ENCODE measurements around the gene NOSIP. TPM values are rescaled to one million over a fixed set of nuclear protein-coding genes. Genes with fewer than 3 reads are reported as not detected.

The NOSIP gene
- total RNA-seq, 1 experiment from 2014 or later, result 140 TPM

DNA sequence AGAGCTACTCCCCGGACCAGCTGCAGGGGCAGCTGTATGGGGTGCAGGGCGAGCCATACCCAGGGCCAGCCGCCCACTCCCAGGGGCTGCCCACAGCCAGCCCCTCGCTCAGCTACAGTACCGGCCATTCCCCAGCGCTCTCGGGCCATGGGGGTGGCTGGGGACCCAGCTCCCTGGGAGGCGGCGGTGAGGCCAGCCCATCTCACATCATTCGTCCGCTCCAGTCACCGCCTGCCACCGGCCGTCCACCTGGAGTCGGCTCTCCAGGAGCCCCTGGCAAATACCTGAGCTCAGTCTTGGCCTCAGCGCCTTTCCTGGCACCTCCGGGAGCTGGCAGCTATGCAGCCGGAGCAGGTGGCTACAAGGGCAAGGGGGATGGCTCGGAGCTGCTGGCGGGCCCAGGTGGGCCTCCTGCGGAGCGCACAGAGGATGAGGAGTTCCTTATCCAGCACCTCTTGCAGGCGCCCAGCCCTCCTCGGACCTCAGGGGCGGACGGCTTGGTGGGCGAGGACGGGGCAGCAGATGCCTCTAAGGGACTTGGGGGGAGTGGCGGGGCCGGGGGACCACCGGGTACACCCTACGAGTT, 15.6 kb upstream of the NOSIP start:
- DNase-seq (ENCODE audit: low read depth), result no peak

DNA sequence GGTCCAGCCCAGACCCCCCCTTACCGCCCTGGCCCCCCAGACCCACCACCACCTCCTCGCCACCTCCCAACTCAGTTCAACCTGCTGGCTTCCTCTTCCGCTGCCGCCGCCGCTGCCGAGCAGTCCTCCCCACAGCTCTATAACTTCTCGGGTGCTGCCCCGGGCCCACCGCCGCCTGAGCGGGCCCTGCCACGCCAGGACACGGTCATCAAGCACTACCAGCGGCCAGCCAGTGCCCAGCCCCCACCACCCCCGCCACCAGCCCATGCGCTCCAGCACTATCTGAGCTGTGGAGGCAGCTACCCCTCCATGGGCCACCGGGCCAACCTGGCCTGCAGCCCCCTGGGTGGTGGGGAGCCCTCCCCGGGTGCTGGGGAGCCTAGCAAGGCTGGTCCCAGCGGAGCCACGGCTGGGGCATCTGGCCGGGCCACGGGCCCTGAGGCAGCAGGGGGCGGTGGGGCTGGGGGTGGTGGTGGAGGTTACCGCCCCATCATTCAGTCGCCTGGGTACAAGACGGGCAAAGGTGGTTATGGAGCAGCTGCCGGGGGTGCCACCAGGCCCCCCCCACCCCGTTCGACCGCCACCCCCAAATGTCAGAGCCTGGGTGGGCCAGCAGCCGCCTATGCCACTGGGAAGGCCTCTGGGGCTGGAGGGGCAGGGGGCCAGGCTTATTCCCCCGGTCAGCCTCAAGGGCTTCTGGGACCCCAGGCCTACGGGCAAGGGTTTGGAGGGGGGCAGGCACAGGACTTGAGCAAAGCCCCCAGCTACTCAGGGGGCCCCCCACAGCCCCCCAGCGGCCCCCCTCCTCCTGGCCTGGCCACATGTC, 14.8 kb upstream of the NOSIP start:
- DNase-seq (ENCODE audit: low read depth), result no peak

DNA sequence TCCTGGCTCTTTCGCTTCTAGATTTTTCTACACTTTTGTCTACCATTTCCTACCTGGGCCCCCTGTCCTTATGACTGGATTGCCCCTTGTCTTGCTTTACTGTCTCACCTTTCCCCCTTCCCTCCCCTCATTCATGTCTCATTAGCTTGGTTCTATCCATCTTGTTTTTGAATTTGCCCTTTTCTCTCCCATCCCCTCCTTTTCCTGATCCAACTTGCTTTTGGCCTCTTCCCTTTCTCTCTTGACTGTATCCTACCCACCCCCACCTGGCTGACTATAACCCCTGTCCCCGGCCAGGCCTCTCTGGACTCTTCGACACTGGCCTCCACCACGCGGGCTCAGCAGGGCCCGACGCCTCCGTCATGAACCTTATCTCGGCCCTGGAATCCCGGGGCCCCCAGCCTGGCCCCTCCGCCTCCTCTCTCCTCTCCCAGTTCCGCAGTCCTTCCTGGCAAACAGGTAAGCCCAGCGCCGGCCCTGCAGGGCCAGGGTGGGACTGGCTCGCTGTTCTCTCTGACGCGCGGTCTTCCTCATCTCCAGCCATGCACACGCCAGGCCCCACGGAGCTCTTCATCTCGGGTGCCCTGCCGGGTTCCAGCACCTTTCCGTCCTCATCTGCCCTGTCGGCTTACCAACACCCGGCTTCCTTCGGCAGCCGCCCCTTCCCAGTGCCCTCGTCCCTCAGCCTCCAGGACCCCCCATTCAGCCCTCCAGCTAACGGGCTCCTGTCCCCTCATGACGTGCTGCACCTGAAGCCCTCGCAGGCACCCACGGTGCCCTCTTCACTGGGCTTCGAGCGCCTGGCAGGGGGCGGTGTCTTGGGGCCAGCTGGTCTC, 14.0 kb upstream of the NOSIP start:
- DNase-seq (ENCODE audit: low read depth), result no peak

DNA sequence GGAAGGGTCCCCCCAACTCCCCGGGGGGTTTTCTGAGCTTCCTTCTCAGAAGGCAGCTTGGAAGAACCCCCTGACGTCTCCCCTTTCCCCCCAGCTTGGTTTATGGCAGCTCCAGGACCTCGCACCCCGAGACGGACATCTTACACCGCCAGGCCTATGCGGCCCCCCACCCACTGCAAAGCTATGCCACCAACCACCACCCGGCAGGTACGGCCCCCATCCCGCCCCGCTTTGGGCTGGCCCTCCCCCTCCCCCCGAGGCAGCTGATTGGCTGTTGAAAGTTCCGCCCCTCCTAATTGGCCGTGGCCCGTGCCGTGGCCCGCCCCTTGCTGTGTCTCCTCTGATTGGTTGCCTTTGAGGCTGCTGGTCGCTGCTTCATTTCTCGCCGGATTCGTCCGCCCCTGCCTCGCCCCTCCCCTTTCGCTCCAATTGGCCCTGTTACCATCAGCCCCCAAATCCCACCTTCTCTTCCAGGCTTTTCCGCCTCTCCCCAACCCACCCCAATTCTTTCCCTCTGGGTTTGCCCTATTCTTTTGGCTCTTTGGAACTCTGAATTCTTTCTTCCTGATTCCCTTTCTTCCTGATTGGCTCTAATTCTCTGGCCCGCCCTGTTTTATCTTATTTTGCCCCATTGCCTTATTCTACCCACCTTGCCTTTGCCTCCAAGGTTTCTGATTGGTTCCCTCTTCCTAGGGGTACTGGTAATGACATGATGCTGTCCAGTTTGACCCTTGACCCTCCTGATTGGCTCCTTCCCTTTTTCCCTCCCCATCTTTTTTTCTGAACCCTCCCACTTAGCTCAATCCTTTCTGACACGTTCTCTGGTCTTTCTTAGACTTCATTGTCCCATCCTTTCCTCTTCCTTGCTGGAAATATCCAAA, 13.1 kb upstream of the NOSIP start:
- DNase-seq (ENCODE audit: low read depth), result peak; percentile 87

DNA sequence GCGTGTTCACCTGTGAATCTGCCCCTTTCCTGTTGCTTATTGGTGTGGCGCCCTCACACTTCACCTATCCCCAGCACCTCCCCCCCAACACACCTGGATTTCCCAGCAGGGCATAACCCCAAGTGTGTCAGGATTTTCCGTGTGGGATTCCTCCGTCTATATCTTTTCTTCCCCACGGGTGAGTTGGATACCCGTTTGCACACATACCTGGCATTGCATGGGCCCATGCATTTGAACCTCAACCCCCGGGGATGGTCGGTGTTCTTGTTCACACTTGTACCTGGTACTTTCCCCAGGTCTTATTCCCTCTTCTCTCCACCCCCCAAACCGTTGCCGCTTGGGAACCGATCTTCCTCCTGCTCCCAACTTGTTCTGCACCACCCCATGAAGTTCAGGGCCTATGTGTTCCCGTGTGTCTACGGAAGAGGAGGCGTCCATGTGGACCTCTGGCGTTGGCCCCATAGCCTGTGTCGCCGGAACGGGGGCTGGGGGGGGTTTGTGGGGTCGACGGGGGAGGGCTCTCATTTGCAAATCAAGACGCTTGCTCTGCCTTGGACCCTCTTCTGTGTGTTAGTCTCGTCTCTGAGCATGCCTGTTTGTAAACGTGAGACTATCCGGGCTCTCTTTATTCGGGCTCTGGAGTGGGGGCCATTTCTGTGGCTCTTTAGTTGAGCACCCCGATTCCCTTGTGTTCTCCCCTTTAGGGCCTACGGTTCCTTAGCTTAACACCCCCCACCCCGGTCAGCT, 12.3 kb upstream of the NOSIP start:
- DNase-seq (ENCODE audit: low read depth), result no peak

DNA sequence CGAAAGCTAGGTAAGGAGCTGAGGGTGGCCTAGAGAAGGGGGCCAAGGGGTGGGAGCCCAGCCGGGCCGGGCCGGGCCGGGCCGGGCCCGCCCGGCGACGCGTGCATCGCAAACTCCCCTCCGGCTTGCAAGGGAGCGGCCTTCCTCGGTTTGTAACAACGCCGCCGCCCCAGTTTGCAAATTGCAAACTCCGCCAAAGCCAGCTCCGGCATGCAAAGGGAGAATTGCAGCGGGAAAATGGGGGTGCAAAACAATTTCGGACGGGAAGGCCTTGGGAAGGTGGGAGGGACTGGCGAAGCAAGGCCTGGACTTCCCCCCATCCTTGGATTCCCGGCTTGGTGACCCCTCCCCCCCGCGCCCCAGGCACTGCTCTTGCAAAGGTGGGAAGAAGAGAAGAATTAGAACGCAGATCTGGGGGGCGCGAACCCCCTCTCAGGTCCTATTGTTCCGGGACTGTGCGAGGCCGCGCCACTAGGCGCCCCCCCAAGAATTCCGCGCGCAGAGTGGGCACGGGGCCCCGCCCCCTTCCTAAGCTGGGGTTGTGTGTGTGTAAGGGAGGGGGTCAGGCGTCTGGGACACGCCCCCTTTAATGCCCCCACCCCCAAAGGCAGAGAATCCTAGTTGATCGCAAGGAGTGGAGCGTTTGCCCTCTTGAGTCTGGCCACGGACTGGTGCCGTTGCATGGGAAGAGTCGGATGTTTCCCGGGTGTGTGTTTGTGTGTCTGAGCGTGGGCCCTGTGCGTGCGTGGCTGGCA, 11.6 kb upstream of the NOSIP start:
- peak; percentile 71 for DNase-seq (ENCODE audit: low read depth)

DNA sequence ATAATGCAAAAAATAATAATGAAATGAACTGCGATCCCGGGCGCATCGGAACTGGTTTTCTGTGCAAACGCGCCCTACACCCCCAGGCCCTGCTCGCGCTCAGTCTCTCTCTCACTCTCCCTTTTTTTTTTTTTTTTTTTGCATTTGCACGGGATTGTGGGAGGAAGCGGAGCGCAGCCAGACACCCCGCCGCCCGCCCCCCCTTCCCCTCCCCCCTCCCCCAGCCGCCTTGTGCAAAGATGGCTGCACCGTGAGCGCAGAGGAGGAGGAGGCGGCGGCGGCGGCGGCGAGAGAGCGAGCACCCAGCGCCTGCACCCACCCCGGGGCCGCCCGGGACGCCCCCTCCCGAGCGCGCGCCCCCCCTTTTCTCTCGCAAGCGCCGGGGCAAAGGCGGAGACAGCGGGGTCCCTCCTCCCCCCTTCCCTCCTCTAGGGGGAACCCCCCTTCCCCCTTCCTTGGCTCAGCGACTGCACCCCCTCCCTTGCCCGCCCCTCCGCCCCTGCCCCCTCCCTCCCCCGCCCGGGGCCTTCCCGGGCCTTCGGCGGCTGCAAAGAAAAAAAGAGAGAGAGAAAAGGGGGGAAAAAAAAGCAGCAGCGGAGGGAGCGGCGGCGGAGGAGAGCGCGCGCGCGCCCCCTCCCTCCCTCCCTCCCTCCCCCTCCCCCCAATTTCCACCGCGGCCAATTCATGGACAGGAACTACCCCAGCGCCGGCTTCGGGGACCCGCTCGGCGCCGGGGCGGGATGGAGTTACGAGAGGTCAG, 10.8 kb upstream of the NOSIP start, which contains the start of gene PRR12:
Gene PRR12 (plus strand): TSS at position 212 of the 760 bp plus-strand sequence. CDS start 473 bp downstream, at position 685.
- peak; percentile 70 for DNase-seq (ENCODE audit: low read depth)

DNA sequence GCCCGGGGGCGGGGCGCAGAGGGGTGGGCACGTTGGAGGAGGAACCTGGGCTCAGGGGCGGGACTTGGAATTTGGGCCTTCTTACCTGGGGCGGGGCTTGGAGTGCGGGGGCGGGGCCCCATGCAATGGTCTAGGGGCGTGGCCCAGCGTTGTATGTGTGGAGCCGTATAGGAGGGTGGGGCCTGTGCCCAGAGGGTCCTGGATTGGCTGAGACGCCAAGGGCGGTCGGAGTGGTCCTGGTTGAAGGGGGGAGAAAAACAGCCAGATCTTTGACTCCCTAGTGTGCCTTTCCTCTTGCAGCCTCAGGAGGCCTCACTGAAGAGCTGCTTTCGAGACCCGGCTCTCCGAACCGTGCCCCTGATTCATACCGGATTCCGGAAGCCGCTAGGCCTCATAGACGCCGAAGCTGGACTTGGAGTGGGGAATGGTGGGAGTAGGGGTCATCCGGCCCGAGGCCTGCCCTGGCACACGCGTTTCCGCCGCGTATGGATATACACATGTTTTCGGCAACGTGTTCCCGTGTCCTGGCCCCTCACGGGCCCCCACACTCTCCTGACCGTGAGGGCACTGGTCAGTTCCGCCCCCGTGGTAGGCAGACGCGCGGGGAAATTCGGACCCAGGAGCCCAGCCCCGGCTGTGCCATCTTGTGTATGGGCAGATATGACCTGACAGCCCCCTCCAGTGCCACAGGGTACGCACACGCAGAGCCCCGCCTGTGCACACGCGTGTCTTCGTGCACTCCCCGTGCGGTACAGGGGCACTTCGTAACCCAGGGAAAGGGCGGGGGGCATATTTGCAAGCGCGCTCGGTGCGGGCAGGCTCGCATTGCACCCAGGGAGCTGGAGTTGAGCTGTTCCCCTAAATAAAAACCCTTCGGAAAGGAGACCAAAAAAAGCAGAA, 10.0 kb upstream of the NOSIP start:
- DNase-seq (ENCODE audit: low read depth), result peak; percentile 98

DNA sequence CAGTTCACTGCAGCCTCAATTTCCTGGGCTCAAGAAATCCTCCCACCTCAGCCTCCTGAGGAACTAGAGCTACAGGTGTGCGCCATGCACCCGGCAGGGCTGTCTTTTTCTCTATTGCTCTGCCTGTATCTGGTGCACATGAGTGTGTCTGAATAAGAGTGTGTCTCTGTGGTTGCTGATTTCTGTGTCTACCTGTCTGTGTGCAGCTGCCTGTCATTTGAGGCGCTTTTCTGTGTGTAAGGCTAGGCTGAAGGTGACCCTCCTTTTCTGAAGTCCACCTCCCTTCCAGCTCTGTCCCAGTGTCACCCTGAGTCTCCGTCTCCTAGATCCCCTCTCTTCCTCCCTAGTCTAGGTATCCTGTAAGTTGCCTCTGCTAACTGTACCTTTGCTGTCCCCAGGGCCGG, 9.1 kb upstream of the NOSIP start:
- DNase-seq (ENCODE audit: low read depth), result no peak

DNA sequence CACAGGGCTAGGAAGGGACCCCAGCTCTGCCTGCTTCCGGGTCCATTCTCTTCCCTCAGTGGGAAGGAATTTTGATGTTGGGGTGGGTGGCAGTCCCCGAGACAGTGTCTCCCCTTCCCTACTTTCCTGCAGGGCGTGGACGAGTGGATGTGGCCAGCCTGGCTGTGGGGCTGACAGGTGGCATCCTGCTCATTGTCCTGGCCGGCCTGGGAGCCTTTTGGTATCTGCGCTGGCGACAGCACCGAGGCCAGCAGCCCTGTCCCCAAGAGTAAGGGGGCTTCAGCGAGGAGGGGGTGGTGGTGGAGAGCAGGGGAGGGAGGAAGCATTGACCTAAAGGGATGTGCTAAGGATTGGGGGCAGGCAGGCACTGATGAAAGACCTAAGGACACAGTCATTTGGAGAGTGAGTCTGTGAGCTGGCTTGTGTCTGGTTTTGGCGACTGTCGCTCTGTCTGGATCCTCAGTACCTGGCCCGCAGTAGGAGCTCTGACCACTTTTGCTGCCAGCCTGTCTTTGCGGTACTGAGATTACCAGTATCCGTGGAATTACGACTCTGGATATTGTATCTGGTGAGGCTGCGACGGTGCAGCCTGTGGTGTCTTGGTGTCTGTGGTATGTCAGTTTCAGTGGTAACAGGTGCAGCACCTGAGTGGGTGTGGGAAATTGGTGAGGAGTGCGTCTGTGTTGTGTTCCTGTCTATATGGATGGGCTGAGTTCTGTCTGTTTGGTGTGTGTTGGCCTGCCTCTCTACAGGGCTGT, 8.2 kb upstream of the NOSIP start:
- DNase-seq (ENCODE audit: low read depth), result no peak

DNA sequence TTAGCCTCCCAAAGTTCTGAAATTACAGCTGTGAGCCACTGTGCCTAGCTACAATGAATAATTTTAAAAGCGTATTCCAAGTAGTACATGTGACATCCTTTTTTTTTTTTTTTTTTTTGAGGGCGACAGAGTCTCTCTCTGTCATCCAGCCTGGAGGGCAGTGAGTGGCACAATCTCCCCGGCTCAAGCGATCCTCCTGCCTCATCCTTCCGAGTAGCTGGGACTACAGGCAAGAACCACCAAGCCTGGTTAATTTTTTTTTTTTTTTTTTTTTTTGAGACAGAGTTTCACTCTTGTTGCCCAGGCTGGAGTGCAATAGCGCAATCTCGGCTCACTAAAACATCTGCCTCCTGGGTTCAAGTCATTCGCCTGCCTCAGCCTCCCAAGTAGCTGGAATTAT, 6.9 kb upstream of the NOSIP start:
- DNase-seq (ENCODE audit: low read depth), result no peak

DNA sequence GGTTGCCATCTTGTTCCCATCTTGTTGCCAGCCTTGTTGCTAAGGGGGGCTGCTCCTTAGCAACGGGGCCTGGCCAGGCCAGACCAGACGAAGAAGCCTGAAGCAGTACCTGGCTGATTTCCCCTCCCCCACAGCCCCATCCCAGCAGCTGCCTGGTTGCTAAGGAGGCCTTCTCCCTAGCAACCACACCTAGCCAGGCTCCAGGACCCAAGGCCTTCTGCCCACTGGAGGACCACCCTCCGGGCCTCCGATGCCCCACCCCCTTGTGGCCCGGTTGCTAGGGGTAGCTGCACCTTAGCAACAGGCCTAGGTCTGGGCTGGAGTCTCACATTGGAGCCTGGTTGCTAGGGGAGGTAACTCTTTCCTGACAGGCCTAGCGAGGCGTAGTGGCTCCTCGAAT, 4.7 kb upstream of the NOSIP start:
- DNase-seq (ENCODE audit: low read depth), result no peak

DNA sequence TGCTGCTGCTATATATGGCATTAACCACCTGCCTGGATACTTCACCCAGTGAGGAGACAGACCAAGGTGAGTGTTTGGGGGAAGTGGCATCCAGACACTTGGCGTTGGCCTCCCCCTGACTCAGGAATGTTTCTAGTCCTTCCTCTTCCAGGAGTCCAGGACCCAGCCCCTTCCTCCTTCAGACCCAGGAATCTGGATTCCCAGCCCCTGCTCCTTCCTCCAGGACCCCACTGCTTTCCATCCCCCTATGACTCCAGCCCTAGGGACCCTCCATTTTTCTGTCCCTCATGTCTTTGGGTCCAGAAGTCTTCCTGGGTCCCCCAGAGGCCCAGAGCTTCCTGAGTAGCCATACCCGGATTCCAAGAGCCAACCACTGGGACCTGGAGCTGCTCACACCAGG, 2.9 kb upstream of the NOSIP start:
- no peak for DNase-seq (ENCODE audit: low read depth)

DNA sequence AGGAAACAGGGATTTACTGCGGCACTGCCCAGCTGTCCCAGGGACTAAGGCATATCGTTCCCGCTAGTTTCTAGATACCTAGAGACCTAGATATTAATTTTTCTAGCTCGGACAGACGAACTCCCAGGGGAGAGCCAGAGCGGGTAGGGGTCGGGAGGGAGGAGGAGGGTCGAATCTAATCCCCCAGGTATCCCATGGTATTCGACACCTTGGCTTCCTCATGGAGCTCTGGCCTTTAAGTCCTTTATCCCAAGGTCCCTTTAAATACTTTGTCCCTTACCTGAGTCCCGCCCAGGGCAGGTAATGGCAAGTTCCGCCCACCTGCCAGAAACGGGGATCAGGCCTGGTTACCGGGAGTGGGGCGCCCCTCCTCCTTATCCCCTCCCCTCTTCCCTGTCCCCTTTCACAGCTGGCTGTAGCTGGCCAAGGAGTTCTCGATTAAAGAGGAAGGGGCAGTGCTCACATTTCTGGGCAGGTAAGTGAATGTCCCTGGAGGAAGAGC, 702 bp upstream of the NOSIP start, which contains the start of gene PRRG2:
Gene PRRG2 (plus strand): TSS at position 310 of the 502 bp plus-strand sequence. CDS start 1,904 bp downstream, outside the sequence.
- DNase-seq (ENCODE audit: low read depth), result no peak

DNA sequence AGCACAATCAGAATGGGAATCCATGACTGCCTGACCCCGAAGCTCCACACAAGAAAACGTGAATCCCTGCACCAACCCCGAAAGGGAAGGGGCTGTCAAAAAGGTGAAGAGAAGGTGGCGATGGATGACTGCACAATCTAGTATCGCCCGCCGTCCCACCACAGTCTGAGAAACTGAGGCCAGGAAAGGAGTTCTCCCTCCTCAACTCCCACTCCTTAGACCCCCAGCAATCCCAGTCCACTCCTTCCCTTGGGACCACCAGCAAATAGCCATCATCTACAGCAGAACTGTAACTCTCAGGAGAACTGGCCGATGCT, 451 bp downstream of the NOSIP start:
- DNase-seq (ENCODE audit: low read depth), result no peak

DNA sequence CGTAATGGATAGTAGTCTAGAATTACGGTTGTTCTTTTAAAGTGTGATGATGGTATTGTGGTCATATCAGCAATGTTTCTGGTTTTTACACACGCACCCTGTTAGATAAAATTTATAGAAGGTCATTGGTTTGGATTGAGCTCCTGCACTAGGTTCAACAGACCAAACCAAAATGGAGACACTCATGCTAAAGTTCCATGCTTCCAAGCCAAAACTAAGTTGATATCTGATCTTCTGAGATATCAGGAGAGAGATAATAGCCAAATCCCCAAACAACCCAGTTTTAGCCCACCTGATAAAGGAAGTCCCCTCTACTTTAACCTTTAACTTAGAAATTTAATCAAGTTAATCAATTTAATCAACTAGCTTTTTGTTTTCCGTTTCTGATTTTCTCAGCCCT, 1.2 kb downstream of the NOSIP start:
- DNase-seq (ENCODE audit: low read depth), result no peak

DNA sequence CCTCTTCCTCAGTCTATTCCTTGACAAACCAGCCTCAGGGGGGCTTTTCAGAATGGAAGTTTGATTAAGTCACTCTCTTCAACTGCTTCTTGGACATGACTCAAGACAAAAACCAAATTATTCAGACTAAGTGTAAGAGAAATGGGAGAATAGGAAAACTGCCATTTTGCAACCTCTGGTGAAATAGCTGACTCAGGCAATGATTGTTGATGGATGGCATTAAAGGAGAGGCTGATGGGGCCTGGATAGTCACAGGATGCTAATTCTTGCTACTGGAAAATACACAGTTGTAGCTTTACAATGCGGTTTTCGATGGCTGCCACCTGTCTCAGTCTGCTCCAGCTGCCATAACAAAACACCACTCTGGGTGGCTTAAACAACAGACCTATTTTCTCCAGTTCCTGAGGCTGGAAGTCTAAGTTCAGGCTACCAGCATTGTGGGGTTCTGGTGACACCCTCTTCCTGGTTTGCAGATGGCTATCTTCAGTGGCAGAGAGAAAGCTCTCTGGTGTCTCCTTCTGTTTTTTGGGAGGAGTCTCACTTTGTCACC, 6.1 kb downstream of the NOSIP start:
- DNase-seq (ENCODE audit: low read depth), result no peak
